ENCODE measurements around the gene CADM4.
"Not testable (repeated sequence)": the region's sequence is repeated elsewhere in the genome, so short reads cannot be mapped to it uniquely, and the experiment has no call there.

CADM4 gene

DNA sequence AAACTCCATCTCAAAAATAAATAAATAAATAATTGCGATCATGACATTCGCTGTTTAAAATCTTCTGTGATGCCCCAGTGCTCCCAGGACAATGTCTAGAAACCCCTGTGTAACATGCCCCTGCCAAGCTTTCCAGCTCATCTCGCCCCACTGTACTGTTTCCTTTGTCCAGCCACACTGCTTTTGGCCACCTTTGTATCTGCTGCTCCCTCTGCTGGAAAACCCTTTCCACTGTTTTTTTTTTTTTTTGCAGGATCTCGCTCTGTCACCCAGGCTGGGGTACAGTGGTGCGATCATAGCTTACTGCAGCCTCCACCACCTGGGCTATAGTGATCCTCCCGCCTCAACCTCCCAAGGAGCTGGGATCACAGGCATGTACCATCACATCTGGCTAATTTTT lies 22.8 kb upstream of the CADM4 start:
- DNase-seq: no peak

DNA sequence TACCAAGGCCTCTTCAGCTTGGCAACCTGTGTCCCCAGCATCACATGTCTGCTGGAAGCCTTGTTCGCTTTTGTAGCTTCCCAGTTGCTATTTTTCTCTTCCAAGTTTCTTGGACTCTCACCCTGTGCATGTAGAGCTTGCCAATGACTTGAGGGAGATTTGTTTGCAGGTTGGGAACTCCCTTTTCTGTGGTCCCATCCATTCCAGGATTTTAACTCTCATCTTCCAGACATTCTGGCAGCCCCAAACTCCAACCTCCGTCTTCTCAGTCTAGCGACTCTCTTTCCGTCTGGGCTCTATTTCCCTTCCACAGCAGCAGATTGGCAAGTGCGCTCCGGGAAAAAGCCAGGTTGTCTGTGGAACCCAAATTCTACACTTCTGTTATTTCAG lies 21.3 kb upstream of the CADM4 start:
- DNase-seq: no peak

DNA sequence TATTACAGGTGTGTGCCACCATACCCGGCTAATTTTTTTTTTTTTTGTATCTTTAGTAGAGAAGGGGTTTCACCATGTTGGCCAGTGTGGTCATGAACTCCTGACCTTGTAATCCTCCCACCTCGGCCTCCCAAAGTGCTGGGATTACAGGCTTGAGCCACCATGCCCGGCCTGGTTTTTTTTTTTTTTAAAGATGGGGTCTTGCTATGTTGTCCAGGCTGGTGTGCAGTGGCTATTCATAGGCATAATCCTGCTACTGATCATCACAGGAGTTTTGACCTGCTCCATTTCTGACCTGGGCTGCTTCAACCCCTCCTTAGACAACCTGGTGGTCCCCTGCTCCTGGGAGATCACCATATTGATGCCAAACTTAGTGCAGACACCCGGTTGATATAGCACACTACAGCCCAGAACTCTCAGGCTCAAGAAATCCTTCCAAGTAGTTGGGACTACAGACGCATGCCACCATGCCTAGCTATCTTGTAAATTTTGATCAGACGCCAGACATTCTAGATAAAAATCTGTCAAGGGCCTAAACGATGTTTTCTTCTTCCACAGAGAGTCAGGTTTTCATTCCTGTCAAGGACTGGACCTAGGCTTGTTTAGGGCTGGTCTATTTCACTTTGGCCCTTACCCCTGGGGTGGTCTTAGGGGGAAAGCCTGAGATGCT lies 20.8 kb upstream of the CADM4 start:
- DNase-seq: no peak

DNA sequence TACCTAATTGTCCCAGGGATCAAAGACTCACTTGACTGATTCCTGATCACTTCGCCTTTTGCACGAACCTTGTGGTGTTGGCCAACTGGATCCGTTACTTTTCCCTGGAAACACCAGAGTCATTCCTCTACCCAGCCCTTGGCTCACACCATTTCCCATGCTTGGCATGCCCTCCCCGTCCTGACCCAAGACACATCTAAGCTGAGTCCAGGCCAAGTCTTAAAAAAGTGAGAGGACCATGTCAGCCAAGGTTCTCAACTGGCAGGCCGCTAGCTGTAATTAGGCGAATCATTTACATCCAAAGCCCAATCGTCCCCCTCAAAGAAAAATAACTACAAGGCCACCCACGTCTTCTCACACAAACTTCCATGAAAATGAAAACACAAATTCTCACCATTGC lies 18.8 kb upstream of the CADM4 start:
- DNase-seq: no peak

DNA sequence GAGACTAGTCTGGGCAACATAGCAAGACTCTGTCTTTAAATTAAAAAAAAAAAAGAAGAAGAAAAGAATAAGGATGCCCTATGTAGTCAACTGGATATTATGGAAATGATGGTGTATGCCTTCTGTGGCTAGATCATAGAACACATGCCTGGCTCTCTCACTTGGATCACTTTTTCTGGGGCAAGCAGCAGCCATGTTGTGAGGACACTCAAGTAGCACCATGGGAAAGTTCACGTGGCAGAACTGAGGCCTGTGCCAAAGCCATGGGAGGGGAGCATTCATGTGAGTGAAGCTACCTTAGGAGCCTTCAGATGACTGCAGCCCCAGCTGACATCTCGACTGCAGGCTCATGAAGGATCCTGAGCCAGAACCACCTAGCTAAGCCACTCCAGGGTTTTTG lies 18.4 kb upstream of the CADM4 start:
- DNase-seq: no peak

DNA sequence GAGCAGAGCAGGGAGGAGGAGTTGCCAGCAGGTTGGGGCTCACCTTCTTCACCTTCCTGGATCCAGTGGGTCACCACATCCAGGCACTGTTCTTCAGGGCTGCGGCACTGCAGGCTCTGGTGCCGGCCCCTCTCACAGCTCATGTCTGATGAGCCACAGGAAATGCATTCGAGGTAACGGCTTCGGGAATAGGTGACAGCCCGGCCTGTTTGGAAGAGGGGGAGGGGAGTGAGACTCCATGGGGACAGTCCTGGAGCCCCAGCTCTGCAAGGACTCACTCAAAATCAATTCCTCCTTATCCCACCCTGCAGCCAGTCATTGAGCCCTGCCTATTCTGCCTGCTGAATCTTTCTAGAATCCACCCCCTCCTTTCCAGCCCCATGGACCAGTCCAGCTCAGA lies 16.8 kb upstream of the CADM4 start:
- DNase-seq: no peak

DNA sequence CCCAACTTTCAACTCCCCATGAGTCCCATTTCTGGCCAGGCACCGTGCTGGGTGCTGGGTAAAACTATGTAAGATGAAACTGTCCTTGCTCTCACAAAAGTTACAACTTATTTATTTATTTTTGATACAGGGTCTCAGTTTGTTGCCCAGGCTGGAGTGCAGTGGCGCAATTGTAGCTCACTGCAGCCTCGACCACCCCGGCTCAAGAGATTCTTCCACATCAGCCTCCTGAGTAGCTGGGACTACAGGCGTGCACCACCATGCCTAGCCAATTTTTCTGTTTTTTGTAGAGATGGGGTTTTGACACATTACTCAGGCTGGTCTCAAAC lies 12.9 kb upstream of the CADM4 start:
- DNase-seq: no peak

DNA sequence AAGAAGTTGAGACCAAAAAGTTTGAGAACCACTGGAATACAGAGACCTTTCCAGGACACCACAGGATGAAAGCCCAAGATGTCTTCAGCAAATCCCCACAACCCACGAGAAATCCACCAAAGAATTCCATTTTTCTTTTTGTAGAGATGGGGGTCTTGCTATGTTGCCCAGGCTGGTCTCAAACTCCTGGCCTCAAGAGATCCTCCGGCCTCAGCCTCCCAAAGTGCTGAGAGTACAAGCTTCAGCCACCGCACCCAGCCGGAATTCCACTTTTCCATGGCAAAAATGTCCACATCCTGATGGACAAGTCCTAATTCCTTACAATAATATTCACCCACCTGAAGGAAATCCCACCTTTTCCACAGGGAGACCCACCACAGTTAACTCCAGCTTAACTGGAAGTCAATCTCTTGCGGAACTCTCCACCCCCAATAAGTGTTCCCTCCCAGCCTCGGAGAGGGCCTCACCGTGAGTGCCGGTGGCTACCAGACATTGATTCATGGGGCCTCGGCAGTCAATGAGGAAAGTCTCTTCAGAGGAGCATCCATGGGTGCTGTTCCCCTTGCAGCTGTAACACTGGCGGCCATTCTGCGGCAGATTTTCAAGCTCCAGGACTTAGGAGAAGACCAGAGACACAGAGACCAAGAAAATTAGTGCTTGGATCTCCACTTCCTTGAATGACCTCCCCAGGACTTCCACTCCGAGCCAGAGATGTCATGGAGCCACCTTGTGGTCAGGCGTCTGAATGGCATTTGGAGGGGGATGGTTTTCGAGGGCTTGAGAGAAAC lies 12.3 kb upstream of the CADM4 start:
- DNase-seq: no peak

DNA sequence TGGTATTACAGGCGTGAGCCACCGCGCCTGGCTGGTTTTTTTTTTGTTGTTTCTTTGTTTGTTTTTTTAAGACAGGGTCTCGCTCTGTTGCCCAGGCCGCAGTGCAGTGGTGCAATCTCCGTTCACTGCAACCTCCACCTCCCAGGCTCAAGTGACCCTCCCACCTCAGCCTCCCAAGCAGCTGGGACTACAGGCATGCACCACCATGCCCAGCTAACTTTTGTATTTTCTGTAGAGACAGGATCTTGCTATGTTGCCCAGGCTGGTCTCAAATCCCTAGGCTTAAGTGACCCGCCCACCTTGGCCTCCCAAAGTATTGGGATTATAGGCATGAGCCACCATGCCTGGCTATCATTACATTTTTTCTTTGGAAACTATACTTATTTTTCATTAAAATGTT lies 10.6 kb upstream of the CADM4 start:
- DNase-seq: not testable (repeated sequence)

DNA sequence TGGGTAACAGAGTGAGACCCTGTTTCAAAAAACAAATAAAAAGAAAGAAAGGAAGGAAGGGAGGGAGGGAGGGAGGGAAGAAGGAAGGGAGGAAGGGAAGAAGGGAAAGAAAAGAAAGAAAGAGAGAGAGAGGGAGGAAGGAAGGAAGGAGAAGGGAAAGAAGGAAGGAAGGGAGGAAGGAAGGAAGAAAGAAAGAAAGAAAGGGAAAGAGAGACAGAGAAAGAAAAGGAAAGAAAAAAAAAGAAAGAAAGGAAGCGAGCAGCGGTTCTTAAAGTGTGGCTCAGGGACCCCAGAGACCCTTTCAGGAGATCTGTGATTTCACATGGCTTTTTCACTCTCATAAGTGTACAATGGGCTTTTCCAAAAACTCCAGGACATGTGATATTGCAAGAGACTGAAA lies 9.9 kb upstream of the CADM4 start:
- no peak for DNase-seq

DNA sequence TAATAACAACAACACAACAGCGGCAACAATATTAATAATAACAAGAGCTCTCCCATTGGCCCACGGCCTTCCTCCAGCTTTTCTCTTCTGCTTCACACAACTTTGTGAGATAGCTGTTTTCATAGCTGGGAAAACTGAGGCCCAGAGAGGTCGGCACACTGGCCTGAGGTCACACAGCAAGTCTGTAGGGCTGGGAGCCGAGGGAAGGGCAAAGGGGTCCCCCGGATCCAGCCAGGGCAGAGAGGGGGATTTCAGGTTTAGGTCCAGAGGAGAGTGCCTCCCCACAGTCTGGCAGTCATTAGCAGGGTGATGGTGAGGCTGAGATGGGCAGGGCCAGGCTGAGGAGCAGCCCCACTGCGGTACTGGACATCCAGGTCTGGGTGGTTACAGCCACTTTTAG lies 9.0 kb upstream of the CADM4 start:
- DNase-seq: no peak

DNA sequence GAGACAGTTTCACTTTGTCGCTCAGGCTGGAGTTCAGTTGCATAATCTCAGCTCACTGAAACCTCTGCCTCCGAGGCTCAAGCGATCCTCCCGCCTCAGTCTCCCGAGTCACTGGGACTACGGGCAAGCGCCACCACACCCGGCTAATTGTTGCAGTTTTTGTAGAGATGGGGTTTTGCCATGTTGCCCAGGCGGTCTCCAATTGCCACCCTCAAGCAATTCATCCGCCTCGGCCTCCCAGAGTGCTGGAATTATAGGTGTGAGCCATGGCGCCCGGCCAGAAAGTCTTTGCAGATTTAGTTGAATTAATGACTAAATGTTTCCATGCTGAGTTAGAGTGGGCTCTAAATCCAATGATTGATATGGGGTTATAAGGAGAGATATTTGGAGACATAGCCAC lies 4.5 kb upstream of the CADM4 start:
- DNase-seq: no peak

DNA sequence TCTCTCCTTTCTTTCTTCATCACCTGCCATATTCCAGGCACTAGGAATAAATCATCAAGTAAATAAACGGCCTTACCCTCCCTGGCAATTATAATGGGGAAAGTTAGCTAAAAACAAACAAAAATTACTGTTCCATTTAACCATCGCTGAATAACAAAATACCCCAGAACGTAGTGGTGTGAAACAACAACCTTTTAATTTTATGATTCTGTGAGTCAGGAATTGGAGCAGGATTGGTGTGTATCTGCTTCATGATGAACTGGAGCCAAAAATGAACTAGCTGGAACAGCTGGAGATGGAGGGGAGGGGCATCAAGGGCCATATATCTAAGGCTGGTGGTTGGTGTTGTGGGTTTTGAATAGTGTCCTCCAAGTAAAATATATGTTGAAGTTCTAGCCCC lies 3.7 kb upstream of the CADM4 start:
- no peak for DNase-seq

DNA sequence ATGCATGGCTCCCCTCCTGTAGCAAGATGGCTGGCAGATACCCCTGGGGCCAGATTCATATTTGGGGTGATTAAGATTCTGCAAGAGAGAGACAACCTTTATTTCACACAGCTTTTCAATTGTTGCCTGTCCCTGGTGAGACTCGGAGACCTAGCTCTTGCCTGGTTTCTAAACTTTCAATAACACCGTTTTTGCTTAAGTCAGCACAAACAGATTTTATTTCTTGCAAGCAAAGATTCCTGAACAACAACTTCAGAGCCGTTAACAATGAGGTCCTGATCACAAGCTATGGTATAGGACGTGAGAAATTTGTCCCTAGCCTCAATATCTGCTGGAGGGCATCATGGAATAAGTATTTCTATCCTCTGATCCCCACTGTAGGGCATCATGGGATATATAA lies 2.9 kb upstream of the CADM4 start:
- DNase-seq: no peak

DNA sequence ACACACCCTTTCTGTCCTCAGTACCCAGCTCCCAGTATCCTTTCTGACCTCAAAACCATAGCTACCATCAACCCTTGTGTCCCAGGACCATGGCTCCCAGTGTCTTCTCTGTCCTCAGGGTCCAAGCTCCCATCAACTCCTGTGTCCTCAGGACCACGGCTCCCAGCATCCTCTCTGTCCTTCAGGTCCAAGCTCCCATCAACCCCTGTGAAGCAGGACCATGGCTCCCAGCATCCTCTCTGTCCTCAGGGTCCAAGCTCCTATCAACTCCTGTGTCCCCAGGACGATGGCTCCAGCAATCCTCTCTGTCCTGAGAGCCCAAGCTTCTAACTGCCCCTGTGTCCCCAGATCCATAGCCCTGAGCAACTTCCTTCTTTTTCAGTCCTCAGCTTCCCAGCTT lies 1.7 kb upstream of the CADM4 start:
- DNase-seq: no peak

DNA sequence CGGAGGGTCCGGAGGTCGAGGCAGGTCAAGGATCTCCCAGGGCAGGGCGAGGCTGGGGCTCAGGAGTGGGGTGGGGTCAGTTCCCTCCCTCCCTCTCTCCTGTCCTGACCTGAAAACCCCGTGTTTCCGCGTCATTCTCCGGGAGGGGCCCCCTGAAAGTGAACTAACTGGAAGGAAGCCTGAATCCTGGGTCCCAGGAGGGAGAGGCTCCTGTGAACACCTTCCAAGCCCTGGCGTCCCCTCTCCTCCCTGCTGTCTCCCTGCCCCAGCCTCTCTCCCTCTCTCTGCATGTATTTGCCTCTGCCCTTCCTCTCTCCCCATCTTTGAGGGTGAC lies 741 bp upstream of the CADM4 start:
- DNase-seq: no peak

DNA sequence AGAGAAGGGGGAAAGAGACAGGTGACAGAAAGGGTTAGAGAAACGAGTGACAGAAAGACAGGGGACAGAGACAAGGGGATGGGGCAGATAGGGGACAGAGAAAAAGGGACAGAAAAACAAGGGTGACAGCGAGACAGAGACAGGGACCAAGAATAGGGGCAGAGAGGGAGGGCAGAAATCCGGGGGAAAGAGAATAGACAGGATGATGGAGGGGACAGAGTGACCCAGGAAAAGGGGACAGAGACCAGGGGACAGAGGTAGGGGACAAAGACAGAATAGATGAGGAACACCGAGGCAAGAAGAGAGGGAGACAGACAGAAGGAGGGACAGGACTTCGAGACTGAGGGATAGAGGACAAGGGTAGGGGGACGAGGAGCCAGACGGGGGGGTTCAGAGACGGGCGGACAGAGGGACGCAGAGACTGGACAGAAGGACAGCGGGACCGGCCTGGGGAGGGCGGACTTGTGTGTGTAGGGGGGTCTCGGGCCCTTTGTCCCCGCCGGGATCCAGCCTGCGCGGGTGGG lies 593 bp downstream of the CADM4 start:
- DNase-seq: no peak

DNA sequence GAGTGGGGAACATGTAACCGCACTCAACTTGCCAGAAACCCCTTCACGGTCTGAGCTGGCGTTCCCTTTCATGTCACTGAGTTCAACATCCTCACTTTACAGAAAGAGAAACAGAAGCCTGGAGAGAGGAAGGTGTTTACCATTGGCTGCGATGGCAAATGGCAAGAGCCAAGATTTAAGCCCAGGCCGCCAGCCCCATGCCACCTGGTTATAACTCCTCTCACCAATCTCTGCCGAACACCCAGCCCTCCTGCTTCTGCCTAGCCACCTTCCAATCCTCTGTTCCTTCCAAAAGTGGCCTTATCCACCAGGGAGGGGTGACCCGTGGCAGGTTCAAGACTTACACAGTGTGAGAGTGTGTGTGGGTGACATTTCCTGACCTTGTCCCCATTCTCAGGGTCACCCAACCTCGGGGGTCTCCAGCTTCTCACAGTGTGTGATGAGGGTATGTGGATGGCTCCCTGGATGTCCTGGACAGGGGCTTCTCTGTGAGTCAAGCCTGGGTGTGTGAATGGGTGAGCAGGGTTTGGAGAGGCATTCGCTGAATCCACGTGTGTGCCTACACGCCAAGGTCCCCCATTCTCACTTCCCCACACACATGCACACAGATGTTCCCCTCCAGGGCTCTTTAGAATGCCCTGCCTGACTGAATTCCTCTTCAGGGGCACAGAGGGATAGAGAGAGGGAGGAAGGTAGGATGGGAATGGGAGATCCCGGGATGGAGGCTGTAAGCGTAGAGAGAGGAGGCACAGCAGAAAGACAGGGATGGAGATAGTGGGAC lies 1.2 kb downstream of the CADM4 start:
- DNase-seq: no peak

DNA sequence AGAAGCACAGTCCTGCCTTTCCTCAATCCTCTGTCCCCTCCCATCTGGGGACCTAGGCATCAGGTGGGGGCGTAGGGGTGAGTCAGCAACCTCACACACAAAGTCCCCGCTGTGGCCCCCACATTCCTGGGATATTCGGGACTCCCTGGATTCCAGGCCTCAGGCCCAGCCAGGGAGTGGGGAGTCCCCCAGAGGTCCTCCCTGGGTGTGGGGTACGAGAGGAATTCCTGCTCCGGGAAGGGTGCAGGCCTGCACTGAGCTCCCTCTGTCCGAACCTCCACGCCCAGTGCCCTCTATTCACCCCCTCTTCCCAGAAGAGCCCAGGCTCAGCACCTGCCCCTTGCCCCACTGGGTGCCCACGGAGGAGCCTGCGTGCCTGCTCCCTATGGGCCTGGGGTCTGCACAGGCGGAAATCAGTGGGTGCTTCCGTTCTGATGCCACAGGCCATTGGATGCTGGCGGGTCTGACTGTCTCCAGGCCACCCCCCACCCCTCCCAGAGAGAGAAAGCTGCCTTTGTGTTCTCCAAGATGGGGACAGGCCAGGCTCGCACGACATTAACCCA lies 3.4 kb downstream of the CADM4 start:
- no peak for DNase-seq

DNA sequence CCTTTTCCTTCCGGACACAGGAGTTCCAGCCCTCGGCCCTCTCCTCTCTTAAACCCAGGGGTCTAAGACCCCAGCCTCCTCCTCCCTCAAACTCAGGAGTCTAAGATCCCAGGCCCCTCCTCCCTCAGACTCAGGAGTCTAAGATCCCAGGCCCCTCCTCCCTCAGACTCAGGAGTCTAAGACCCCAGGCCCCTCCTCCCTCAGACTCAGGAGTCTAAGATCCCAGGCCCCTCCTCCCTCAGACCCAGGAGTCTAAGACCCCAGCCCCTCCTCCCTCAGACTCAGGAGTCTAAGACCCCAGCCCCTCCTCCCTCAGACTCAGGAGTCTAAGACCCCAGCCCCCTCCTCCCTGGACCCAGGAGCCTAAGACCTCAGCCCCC lies 4.1 kb downstream of the CADM4 start:
- DNase-seq: not testable (repeated sequence)

DNA sequence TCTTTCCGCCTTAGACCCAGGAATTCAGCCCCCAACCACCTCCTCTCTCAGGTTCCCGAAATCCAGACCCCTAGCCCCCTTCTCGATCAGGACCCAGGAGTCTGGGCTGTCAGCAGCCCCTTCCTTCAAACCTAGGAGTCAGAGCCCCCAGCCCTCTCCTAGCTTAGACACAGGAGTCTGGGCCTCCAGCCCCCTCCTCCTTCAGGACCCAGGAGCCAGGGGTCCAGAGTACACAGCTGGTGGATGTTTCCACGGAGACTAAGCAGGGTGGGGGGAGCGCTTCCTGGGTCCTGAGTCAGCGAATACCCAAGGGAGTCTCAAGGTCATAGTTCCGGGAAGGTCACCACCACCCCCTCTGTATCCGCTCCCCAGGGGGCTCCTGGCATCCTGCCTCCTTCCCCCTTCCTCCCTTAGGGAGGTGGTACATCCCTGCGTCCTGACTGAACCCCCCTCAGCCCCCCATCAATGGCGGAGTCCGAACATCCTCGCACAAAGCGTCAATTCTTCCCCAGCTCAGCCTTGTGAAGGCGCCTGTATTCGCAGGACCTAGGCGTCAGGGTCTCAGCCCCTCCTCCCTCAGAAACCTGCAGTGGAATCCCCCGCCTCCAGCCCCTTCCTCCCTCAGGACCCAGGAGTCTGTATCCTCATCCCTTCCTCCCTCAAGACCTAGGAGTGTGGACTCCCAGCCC lies 4.6 kb downstream of the CADM4 start:
- no peak for DNase-seq

DNA sequence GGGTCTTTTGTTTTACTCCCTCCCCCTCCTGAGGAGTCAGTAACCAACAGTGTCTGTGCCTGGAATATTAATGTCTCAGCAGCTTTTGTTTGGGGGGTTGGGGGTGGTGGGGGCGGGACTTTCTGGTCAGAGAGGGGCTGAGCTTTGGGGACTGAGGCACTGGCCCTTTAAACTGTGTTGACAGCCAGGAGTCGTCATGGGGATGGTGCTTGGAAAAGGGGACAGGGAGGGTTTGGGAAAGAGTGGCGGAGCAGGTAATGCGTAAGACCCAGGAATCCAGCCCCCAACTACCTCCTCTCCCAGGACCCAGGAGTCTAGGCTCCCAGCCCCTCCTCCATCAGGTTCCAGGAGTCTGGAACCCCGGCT lies 5.2 kb downstream of the CADM4 start:
- no peak for DNase-seq

DNA sequence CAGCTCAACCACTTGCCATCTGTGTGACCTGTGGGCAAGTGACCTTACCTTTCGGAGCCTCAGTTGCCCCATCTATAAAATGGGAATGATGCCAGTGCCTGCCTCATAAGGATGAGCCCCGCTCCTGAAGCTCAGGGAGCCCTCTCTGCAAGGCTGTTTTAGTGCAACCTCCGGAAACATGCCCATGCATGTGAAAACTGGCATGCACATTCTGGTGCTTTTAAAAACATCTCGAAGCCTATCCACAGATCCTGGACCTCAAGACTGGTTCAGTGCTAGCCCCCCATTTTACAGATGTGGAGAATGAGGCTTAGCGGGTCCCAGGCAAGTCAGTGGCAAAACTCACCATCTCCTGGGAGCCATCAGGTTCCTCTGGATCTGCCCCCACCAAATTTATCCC lies 5.6 kb downstream of the CADM4 start:
- DNase-seq: no peak
